BE2C (cell line): ENCODE results near the gene RAB40B.
A peak's percentile ranks its signal among the peaks of the same experiment; 100 is the strongest.

ENCODE experiments used
- DNase-seq: peaks from one replicate; pipeline ENCODE4 v3.0.0-alpha.2; 2020
- H3K27me3 ChIP-seq: fragments of 250-450 bp; sonication (Bioruptor Pico); 2 replicates; pipeline ENCODE4 v1.5.1; 2020; ENCODE audit warnings: mild to moderate bottlenecking
- H3K36me3 ChIP-seq: fragments of 250-450 bp; sonication (Bioruptor Pico); 2 replicates; pipeline ENCODE4 v1.5.1; 2020; ENCODE audit warnings: mild to moderate bottlenecking
- H3K4me1 ChIP-seq: fragments of 250-450 bp; sonication (Bioruptor Pico); 2 replicates; pipeline ENCODE4 v1.5.1; 2020
- H3K4me3 ChIP-seq: 2 replicates; pipeline ENCODE4 v1.5.1; 2011; ENCODE audit warnings: low read depth, low read length
- H3K9me3 ChIP-seq: fragments of 250-450 bp; sonication (Bioruptor Pico); 2 replicates; pipeline ENCODE4 v1.5.1; 2020
- CTCF ChIP-seq: IDR thresholded peaks from 2 replicates; pipeline ENCODE4 v1.5.1; 2012; ENCODE audit warnings: mild to moderate bottlenecking, low read depth, low read length

The RAB40B gene

GRCh38 chr17:82674656-82675475, 23.6 kb downstream of the RAB40B start:
- no peak for DNase-seq
- H3K9me3 ChIP-seq = no peaks in the 10 kb centered on the region; the same call in 1 of the 2 replicates
- H3K4me3 ChIP-seq = no peak overlapping the region
- no peaks in the 10 kb centered on the region for H3K4me1 ChIP-seq
- no peak for TF ChIP-seq CTCF
- no peaks in the 10 kb centered on the region for H3K36me3 ChIP-seq
- H3K27me3 ChIP-seq = no peaks in the 10 kb centered on the region

GRCh38 chr17:82670661-82671450, 27.6 kb downstream of the RAB40B start:
- Histone ChIP-seq H3K4me3 (no peak overlapping the region), H3K4me1 (no peaks in the 10 kb centered on the region)

GRCh38 chr17:82668631-82669099, 29.8 kb downstream of the RAB40B start:
- TF ChIP-seq CTCF = peak; percentile 82
- H3K9me3 ChIP-seq = no peaks in the 10 kb centered on the region; the same call in 1 of the 2 replicates
- no peaks in the 10 kb centered on the region for H3K27me3 ChIP-seq
- peaks cover 5% of the 10 kb centered on the region for H3K4me1 ChIP-seq
- DNase-seq = peak; percentile 86
- no peaks in the 10 kb centered on the region for H3K36me3 ChIP-seq
- peak overlapping the region; percentile 30 for H3K4me3 ChIP-seq

More at GRCh38 chr17:82670661-82671450, 27.6 kb downstream of the RAB40B start:
- no peak for DNase-seq
- no peaks in the 10 kb centered on the region for H3K27me3 ChIP-seq
- no peak for TF ChIP-seq CTCF
- no peaks in the 10 kb centered on the region; the same call in 1 of the 2 replicates for H3K9me3 ChIP-seq
- no peaks in the 10 kb centered on the region for H3K36me3 ChIP-seq

- DNase-seq = no peak
- TF ChIP-seq CTCF = no peak
- Histone ChIP-seq H3K27me3 (no peaks in the 10 kb centered on the region), H3K4me1 (peaks cover 5% of the 10 kb centered on the region), H3K36me3 (no peaks in the 10 kb centered on the region), H3K4me3 (no peak overlapping the region), H3K9me3 (no peaks in the 10 kb centered on the region; the same call in 1 of the 2 replicates)
These were observed 30.4 kb downstream of the RAB40B start for GRCh38 chr17:82668024-82668630.

- Histone ChIP-seq H3K9me3 (no peaks in the 10 kb centered on the region; the same call in 1 of the 2 replicates), H3K4me1 (peaks cover 5% of the 10 kb centered on the region), H3K36me3 (no peaks in the 10 kb centered on the region), H3K27me3 (no peaks in the 10 kb centered on the region), H3K4me3 (no peak overlapping the region)
- DNase-seq = no peak
- no peak for TF ChIP-seq CTCF
These were observed 30.9 kb downstream of the RAB40B start for GRCh38 chr17:82667668-82668000.
